ENCODE measurements around the gene AIDA.

DNA sequence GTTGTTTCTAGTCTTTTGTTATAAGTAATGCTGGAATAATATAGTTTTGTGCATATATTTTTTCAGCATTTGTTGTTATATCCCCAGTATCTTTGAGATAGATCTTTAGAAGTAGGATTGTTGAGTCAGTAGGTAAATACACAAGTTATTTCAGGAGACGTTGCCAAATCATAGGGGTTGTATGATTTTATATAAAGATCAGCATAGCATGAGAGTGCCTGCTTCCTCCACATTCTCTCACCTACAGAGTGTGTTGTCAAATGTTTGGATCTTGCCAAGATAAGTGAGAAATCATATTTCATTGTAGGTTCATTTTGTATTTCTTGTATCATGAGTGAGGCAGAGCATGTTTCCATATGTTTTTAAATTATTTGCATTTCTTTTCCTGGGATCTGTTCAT, 69.8 kb downstream of the AIDA start:
- TF ChIP-seq YY1 (IDR thresholded peaks at IDR 0.05; ENCODE audit: low read depth) = no peak
- TF ChIP-seq ZBTB7A (IDR thresholded peaks at IDR 0.05; ENCODE audit: low read depth) = no peak
- TF ChIP-seq TAF1 (IDR thresholded peaks at IDR 0.05; ENCODE audit: low read depth) = no peak
- no peak for TF ChIP-seq NFIC (IDR thresholded peaks at IDR 0.05)
- no peak for TF ChIP-seq MAX (IDR thresholded peaks at IDR 0.05)
- TF ChIP-seq RAD21 (IDR thresholded peaks at IDR 0.05; ENCODE audit: low read depth) = no peak
- no peak for TF ChIP-seq EP300 (IDR thresholded peaks at IDR 0.05; ENCODE audit: borderline replicate concordance)
- TF ChIP-seq CEBPB (IDR thresholded peaks at IDR 0.05) = no peak
- no peak for TF ChIP-seq EGR1 (IDR thresholded peaks at IDR 0.05)
- TF ChIP-seq, protein P1, sequence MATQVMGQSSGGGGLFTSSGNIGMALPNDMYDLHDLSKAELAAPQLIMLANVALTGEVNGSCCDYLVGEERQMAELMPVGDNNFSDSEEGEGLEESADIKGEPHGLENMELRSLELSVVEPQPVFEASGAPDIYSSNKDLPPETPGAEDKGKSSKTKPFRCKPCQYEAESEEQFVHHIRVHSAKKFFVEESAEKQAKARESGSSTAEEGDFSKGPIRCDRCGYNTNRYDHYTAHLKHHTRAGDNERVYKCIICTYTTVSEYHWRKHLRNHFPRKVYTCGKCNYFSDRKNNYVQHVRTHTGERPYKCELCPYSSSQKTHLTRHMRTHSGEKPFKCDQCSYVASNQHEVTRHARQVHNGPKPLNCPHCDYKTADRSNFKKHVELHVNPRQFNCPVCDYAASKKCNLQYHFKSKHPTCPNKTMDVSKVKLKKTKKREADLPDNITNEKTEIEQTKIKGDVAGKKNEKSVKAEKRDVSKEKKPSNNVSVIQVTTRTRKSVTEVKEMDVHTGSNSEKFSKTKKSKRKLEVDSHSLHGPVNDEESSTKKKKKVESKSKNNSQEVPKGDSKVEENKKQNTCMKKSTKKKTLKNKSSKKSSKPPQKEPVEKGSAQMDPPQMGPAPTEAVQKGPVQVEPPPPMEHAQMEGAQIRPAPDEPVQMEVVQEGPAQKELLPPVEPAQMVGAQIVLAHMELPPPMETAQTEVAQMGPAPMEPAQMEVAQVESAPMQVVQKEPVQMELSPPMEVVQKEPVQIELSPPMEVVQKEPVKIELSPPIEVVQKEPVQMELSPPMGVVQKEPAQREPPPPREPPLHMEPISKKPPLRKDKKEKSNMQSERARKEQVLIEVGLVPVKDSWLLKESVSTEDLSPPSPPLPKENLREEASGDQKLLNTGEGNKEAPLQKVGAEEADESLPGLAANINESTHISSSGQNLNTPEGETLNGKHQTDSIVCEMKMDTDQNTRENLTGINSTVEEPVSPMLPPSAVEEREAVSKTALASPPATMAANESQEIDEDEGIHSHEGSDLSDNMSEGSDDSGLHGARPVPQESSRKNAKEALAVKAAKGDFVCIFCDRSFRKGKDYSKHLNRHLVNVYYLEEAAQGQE (IDR thresholded peaks at IDR 0.05; ENCODE audit: low read depth) = no peak
- TF ChIP-seq CREB1 (IDR thresholded peaks at IDR 0.05; ENCODE audit: low read depth) = no peak
- TF ChIP-seq TEAD4 (IDR thresholded peaks at IDR 0.05) = no peak
- no peak for TF ChIP-seq FOXM1 (IDR thresholded peaks at IDR 0.05; ENCODE audit: borderline replicate concordance, low read depth)
- TF ChIP-seq, protein P2, sequence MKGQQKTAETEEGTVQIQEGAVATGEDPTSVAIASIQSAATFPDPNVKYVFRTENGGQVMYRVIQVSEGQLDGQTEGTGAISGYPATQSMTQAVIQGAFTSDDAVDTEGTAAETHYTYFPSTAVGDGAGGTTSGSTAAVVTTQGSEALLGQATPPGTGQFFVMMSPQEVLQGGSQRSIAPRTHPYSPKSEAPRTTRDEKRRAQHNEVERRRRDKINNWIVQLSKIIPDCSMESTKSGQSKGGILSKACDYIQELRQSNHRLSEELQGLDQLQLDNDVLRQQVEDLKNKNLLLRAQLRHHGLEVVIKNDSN (IDR thresholded peaks at IDR 0.05) = no peak

Data from Ishikawa (cell line).